Right ventricle myocardium superior (tissue), 1 donor: ENCODE results near the gene AAR2. TPM values are rescaled to one million over a fixed set of nuclear protein-coding genes. Genes with fewer than 3 reads are reported as not detected.
A peak's percentile ranks its signal among the peaks of the same experiment; 100 is the strongest.

Source experiments
- ATAC-seq: fragments of 200-7000 bp; cut with Tn5 transposase; one replicate; pipeline ENCODE4 v1.9.1; 2020; ENCODE audit warnings: mild to moderate bottlenecking; ENCODE audit not compliant: poor library complexity
- DNase-seq: peaks from one replicate; pipeline ENCODE4 v3.0.0-alpha.2; 2020
- intact Hi-C: fragments of 100-400 bp; cut with DNase I; formaldehyde crosslinking; loops from one replicate; pipeline ENCODE4 v1.11.2; 2022
- long read RNA-seq: library from polyadenylated mRNA; unstranded; transcript quantifications from one replicate; pipeline ENCODE4 v2.0.0, GENCODE V29; 2021
- total RNA-seq: library from RNA; stranded (reverse); fragmentation: NEBNext Ultra II Directional; extraction: Animal tissue kit (Norgen Biotek cat#: 25700); gene quantifications from one replicate; pipeline ENCODE4 v1.2.1, GENCODE V29; 2021
- donor health status: DM: no; HTN: yes; CAD: no; lungs with severe emphysema.

Gene AAR2, protein sequence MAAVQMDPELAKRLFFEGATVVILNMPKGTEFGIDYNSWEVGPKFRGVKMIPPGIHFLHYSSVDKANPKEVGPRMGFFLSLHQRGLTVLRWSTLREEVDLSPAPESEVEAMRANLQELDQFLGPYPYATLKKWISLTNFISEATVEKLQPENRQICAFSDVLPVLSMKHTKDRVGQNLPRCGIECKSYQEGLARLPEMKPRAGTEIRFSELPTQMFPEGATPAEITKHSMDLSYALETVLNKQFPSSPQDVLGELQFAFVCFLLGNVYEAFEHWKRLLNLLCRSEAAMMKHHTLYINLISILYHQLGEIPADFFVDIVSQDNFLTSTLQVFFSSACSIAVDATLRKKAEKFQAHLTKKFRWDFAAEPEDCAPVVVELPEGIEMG
- 12.7 TPM for total RNA-seq
- long read RNA-seq, transcript AAR2-201 (4 exons, 2,430 nt), result major isoform, 75 of 99 reads
- long read RNA-seq, transcript AAR2-202 (4 exons, 2,689 nt), result minor isoform, 6 of 99 reads
- long read RNA-seq, partial matches to known transcripts, result 14 of 99 reads
- long read RNA-seq, other reads (novel, unspliced or antisense), result 4 of 99 reads

DNA sequence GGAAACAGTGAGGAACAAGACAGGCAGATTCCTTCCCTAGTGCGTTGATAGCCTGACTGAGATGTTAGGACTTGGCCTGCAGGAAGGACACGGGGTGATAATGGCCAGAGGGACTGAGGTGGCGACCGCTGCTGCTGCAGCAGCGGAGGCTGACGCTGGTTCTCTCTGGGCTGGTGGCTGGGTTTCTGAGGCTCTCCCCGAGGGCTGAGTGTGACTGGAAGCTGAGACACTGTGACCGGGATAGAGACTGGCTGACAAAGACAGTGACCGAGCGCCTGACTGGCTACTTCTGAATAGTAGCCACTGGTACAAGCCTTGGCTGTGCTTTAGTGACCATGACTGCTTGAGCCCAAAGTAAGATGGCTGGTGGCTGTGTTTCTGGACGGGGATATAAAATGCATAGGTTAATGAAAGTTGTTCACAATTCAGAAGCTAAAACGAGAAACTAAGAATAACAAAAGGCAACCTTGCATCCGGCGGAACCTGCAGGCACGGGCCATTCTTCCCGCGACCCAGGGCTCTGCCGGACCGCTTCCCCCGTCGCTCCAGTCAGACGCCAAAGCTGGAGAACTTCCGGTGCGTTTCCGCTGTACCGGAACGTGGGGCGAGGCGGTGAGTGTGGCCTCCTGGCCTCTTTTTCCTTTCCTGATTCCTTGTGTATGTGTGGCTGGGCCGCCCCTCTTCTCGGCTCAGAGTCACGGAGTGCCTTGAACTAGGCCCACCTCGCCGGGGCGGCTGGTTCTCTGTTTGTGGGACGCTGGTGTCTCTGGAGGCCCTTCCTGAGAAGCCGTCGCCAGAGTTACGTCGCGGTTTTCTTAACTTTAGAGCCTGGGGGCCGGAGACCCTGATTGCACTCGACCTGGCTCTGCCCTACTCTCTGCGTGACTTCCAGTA lies at the start of gene AAR2:
TSS of gene AAR2 (plus strand) at position 587 of the 894 bp plus-strand sequence. CDS start 3,391 bp downstream, outside the sequence.
- DNase-seq, result peak; percentile 85
- intact Hi-C loops, result no loop called here
- peak; percentile 98 for ATAC-seq

DNA sequence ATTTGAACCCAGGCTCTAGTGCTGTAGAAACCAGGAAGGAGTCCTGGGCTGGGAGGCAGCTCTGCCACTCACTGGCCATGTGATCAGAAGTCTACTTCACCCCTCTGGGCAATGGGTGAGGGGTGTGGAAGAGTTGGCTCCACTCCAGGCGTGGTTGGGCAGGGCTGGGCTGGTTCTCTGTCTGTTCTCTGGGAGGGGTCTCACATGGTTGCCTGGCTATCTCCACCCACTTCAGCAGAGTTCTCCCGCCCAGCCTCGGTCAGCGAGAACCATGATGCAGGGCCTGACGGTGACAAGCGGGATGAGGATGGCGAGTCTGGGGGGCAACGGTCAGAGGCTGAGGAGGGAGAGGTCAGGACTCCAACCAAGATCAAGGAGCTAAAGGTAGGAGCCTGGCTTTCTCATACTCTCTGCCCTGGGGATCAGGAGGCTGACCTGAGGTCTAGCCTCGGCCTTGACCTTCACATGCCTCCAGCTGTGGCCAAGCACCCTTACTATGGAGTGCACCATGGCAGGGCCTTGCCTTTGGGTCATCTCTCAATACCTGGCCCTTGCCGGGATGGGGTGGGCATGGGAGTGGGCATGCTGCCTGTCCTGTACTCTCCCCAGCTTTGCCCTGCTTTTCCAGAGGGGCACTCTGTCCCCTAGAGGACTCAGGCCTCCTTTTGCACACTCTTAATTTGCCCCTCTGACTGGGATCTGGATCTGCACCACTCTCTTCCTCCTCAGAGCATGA lies 42.1 kb upstream of the AAR2 start:
- intact Hi-C loops, result no loop called here
- DNase-seq, result no peak

DNA sequence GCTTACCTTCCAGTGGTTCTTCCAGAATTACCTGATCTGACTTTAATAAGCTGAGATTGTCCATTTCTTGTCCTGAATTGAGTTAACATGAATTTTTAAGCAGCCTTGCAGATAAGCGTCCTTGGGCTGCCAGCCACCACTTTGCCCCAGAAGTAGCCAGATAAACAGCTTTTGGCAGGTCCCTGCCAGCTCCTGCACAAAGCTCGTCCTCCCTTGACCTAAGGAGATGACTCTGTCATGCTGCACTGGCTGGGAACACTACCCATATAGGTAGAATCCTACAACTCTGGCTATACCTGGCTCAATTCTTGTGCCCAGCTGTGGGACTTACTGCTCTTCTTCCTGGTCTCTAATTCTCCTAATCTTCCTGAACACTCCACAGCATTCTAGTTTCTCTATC lies 39.6 kb upstream of the AAR2 start:
- intact Hi-C loops, result loop anchor here (5.0 kb wide), 1 partner anchor 39 kb away; no protein-coding TSS in a partner anchor
- DNase-seq (no peak), ATAC-seq (peak; percentile 69)

More for the DNA sequence above, 42.1 kb upstream of the AAR2 start:
- no peak for ATAC-seq

DNA sequence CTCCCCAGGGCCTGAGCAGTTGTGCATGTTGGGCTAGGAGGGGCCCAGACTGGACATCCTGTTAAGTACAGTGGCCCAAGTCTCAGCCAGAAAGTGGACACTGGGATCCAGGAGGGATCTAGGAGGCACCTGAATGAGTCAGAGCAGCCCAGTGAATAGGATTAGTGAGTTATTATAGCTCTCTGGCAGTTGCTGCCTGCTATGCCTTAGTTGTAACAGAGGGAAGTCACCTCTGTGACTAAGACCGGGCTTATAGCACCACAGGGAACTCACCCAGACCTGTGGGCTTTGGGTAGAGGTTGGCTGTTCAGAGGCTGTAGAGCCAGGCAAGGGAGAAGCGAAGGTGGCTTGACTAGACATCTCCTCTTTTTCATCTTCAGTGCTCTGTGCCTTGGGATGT lies 39.0 kb upstream of the AAR2 start:
- DNase-seq, result no peak
- intact Hi-C loops, result loop anchor here (5.0 kb wide), 1 partner anchor 40 kb away; no protein-coding TSS in a partner anchor
- ATAC-seq, result no peak

DNA sequence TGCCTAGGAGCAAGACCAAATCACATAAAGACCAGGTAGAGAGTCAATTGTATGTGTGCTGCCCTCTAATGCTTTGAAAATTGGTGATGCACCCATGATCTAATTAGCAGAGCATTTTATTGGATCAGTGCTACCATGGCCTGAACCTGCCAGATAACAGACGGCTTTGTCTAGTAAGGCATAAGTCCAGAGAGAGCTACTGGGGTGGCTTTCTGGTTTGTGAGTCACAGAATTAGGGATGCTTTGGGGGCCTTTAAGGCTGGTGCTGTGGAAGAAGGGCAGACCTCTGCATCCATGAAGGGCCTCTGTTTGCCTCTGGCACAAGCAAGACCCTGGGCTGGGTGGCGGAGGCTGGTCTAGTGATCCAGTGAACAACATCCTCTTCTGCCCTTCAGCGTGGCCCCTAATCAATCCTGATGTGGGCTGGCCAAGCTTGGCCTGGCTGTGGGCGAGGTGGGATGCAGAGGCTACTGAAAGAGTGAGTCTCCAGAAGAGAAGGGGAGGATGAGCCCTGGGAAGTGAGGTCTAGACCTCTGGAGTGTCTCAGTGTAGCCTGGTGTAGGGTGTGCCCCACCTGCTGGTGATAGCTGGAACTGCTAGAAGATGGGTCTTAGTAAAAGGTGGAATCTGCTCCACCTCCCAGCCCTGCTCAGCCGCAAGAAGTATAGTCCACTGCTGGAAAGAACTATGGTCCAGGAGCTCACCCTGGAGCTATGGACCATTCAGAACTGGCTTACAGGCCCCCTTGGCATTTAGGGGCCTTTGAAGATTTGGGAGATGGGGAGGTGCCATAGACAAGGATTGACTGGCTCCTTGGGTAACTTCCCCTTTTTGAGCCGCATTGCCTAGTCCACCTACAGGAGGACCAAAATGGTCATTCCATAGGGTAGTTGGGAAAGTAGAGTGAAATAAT lies 36.7 kb upstream of the AAR2 start:
- ATAC-seq (peak; percentile 83), DNase-seq (peak; percentile 82)
- intact Hi-C loops, result loop anchor here (2.0 to 5.0 kb wide), 3 partner anchors 42 to 238 kb away; no protein-coding TSS in a partner anchor

DNA sequence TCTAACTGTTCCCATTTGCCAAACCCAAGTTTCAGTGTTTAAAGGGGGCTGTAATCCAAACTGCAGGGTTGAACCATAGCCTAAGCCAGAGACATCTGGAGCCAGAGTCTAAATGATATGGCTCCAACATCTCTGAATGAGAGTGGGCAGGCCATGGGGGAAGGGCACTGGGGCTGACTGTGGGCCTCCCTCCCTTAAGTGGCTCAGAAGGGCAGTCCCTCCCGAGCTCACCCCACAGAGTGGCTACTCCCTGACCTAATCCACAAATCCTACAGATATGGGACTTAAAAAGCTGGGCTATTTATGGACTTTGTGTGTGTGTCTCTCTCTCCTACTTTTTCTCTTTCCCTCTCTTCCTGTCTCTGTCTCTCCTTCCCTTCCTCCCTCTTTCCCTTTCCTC lies 35.8 kb upstream of the AAR2 start:
- DNase-seq (no peak), ATAC-seq (no peak)
- intact Hi-C loops, result loop anchor here (2.0 to 5.0 kb wide), 2 partner anchors 206 to 237 kb away; no protein-coding TSS in a partner anchor

DNA sequence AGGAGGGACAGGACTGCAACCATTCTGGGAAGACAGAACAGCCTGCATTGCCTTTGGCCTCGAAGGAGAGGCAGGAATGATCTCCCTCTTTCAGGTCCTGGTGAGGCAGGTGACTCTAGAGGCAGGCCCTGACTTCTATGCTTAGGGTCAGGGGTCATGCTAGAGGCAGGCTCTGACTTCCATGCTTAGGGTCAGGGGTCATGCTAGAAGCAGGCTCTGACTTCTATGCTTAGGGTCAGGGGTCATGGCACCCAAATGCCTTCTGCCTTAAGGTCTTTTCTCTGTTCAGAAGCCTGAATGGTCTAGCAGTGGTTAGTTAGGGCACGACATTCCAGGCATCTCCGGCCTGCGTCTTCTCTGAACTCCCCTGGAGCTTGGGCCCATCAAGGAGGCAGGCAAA lies 35.1 kb upstream of the AAR2 start:
- DNase-seq, result no peak
- ATAC-seq, result no peak
- intact Hi-C loops, result loop anchor here (2.0 to 5.0 kb wide), 2 partner anchors 206 to 236 kb away; no protein-coding TSS in a partner anchor

DNA sequence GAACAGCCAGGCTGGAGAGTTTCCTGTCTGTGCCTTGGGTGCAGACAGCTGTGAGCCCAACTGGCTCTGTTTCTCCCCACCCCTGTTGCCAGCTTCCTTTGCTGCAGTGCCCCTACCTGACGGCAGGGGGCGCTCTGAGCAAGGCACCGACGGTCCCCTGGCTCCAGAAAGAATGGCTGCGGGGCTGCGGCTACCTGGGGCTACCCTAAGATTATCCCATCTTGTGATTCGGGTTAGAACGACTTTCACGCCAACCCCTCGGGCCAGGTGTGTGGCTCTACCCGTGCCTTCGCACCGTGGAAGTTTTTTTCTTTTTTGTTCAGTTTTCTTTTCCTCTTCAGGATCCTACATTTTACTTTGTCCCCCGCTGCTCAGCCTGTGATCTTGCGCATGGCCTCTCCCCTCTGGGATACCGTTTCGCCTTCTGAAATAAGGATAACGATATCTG lies 33.4 kb upstream of the AAR2 start:
- peak; percentile 80 for ATAC-seq
- peak; percentile 78 for DNase-seq
- intact Hi-C loops, result loop anchor here (5.0 kb wide), 1 partner anchor 234 kb away; no protein-coding TSS in a partner anchor

DNA sequence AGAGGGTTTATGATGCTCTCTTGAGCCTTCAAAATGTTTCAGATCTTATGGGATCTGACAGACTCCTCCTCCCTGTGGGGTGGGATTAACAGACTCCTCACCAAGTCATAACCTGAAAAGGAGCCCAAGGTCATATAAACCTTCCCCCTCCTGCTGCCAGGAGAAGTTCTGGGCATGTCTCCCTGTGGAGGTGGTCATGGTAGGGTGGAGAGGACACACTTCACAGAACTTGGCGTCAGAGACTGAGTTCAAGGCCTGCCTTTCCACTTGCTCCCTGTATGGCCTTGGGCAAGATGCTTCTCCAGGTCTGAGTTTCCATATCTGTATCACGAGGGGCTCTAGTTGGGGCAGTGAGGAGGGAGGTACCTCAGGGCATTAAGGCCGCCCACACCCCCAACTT lies 32.4 kb upstream of the AAR2 start:
- DNase-seq, result no peak
- no peak for ATAC-seq
- intact Hi-C loops, result loop anchor here (5.0 kb wide), 1 partner anchor 233 kb away; no protein-coding TSS in a partner anchor

DNA sequence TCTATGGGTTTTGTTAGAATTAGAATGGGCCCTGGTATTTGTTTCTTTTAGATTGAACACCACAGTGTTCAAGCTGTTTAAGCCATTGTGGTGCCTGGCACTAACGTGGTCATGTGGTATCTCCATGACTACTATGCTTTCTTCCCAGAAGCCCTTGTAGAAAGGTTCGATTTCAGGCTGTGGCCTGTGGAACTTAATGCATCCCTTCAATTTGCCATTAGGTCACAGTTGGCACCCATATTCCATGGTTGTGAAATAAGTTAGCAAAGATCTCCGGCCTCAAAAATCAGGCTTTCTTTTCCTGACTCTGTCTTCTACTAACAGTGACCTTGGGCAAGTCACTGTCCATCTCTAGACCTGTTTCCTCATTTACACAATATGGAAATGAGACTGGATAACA lies 31.3 kb upstream of the AAR2 start:
- DNase-seq, result no peak
- intact Hi-C loops, result no loop called here
- ATAC-seq, result no peak

DNA sequence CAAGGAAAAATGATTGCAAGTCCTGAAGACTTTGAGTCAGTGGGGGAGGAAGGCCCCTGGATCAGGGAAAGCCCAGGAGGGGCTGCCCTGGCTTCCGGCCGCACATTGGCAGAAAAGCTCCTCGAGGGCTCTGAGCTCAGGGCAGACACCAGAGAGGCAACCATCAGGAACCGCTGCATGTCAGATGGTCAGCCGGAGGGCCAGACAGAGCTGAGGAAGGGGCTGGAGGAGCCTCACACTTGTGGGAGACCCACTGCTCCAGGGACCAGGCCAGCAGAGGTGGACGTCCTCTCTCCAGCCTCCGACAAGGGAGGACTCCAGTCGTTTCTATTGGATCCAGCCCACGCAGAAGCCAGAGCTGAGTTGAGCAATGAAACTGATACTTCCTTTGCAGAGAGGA lies 30.2 kb upstream of the AAR2 start:
- no peak for DNase-seq
- ATAC-seq, result no peak
- intact Hi-C loops, result no loop called here

DNA sequence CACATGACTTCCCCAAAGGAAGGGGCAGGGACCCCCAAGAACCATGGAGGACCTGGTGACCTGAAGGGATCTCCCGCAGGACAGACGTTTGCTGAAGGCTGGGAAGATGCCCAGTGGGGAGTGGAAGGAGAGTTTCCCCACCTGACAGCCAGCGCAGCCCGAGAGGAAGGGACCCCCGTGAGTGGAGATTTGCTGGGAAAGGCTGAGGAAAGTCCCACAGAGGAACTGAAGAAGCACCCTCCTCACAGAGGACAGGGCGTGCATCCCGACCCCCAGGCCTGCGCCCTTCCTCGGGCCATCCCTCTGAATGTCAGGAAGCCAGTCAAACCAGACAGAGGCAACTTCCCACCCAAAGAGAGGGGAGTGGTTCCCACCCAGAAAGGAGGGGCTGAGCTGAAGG lies 29.6 kb upstream of the AAR2 start:
- intact Hi-C loops, result no loop called here
- DNase-seq (no peak), ATAC-seq (no peak)

DNA sequence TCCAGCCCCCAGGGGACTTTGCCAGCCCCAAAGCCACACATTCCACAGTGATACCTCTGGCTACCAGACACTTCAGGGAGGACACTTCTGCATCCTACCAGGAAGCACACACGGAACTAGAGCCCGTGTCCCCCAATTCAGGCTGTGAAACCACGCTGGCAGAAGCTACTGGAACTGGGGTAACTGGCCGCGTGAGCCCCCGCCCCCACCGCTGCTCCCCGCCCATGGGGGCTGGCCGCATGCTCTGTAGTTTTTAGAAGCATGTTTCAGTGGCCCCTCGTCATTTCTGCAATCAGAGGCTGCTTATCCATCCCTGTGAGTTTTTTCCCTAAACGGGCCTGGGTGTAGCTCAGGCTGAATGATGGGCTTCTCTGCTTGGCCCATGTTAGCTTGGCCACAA lies 28.7 kb upstream of the AAR2 start:
- no peak for ATAC-seq
- intact Hi-C loops, result no loop called here
- DNase-seq, result no peak

DNA sequence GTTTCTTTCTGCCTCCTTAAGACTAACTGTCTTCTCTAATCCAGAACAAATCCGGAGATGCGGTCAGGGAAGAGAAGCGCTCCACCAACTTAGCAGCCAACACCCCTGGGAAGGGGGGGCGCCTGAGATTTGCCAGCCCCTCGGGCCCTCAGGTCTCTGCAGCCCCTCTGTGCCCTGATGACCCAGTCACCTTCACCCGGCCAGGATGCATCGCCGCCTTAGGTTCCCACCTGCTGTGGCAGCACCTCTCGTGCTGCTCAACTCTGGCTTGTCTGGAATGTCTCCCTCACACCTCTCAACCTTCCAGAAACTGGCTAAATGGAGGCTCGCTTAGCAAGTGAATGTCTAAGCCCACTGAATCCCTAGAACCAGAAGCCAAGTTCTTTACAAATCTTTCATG lies 28.0 kb upstream of the AAR2 start:
- intact Hi-C loops, result no loop called here
- DNase-seq (no peak), ATAC-seq (no peak)

DNA sequence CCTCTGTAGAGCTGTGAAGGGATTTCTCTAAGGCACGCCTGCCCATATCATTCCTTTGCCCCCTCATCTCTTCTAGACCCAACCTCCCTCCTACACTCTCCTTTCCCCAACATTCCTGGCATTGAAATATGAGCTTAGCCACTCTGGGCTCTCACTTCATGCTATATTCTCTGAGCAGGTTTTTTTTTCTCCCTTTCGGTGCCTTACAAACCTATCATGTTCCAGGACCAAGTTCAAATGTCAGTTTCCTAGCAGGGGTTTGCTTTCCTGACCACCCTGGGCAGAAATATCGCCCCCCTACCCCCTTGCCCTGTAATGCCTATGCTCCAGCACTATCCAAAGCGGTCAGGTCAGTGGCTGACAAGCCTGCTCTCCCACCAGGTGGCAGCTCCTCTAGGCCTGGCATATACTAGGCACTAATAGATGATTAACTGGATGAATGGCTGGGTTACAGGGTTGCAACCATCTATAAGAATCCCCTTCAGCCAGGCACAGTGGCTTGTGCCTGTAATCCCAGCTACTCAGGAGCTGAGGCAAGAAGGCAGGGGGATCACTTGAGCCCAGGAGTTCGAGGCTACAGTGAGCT lies 25.7 kb upstream of the AAR2 start:
- DNase-seq (no peak), ATAC-seq (no peak)
- intact Hi-C loops, result loop anchor here (10.0 kb wide), 1 partner anchor 384 kb away; no protein-coding TSS in a partner anchor

DNA sequence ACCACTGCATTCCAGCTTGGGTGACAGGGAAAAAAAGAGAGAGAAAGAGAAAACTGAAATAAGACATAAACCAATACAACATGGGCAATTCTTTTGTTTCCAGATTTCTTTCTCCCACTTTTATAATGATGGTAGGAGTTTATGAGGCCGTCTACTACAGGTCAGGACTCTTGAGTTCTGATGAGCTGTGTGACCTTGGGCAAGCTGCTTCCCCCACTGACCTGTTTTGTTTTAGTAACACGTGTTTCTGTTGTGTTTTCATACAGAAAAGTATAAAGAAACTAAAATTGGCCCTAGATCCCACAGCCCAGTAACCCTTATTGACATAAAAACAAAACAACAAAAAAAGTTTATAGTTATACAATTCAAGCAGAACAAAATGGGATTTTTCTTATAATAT lies 22.9 kb upstream of the AAR2 start:
- DNase-seq (no peak), ATAC-seq (no peak)
- intact Hi-C loops, result loop anchor here (10.0 kb wide), 1 partner anchor 381 kb away; no protein-coding TSS in a partner anchor
